GM04503 (cell line): Measurements from ENCODE around the gene ZSWIM6.

Experiments
- DNase-seq: peaks from one replicate; pipeline ENCODE4 v3.0.0-alpha.2; 2012; ENCODE audit warnings: low read depth

Gene ZSWIM6

GRCh38 chr5:61332851-61333320 lies 828 bp downstream of the ZSWIM6 start:
- DNase-seq, result no peak

DNA sequence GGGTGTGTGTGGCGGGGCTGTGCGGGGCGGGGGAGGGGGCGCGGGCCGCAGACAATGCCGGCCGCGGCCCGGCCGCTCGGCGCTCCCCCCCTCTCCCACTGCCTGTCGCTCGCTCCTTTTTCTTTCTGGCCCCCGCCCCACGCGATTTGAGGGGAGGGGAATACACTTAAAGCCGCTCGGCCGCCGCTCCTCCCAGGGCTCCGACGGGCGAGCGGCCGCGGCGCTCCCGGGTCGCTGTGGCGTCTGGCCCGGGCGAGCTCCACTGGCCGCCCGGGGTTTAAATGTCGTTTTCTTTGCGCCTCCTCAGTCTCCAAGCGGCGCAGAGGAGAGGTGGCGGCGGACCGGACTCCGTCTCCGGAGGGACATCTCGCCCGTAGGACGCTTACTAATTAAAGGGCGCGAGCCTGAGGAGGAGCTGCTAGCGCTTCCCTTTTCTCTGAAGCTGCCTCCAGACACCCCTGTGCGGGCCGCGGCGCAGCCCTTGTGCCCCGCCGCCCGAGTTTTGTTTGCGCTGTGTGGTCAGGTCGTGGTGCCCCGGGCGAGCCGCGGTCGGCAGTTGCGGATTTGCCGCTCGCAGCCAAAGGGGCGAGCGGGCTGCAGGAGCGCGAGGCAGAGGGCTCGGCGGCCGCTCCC lies 1.4 kb downstream of the ZSWIM6 start:
- DNase-seq, result no peak

DNA sequence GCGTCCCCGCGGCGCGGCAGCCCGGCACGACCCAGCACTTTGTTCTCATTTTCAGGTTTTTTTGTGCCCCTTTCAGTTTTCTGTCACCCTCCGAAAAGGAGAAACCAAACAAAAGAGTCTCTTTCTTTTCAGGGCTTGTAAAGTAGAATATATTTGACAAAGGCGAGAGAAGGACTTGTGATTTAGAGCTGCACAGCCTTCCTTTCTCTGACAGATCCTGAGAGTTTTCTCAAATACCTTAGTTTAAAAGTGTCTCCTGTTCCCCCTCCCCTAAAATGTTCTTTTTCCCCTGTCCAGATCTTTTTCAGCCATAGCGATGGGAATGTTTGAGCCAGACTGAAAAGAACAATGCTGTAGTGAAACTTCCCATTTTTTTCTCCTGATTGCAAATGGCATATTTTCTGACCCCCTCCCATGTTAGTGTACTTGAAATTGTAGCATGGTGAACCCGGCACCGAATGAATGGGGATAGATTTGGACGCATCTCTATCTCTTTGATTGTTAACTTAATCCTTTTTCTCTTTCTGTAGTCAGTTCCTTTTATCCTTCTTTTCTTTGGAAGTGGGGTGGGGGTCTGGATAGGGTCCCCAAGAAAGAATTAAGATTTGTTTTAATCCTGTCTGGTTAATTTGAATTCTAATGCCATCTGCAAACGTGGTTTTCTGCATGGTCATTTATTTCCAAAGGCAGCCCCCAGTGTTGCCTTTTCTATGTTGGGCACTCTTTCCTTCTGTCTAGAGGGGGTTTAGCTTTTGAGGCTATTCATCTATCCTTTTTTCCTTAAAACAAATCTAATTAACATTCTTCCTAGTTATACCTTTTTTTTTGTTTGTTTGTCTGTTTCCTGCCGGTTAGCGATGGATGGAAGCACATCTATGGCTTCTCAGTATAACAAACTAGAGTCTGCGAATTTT lies 2.2 kb downstream of the ZSWIM6 start:
- no peak for DNase-seq

- DNase-seq, result no peak
Observed at GRCh38 chr5:61334868-61335615, 3.0 kb downstream of the ZSWIM6 start.

DNA sequence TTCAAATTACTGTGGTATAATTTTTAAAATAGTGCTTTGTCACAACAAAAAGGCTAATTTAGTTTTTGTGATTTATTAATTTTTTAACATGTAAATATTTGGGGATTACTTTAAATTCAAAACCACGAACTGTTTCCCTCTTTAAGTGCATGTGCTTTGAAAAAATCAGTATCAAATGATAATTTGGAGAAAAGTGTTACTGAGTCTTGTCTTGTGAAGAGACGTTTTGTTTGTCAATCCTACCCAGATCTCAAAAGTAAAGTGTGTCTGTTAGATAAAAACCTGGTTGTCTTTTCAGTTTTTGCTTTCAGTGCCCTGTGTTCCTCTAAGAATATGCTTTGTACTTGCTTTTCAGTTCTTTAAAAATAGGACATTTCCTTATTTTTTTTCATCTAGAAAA lies 7.7 kb downstream of the ZSWIM6 start:
- no peak for DNase-seq

- DNase-seq, result no peak
Observed at GRCh38 chr5:61340775-61341361, 8.8 kb downstream of the ZSWIM6 start.

DNA sequence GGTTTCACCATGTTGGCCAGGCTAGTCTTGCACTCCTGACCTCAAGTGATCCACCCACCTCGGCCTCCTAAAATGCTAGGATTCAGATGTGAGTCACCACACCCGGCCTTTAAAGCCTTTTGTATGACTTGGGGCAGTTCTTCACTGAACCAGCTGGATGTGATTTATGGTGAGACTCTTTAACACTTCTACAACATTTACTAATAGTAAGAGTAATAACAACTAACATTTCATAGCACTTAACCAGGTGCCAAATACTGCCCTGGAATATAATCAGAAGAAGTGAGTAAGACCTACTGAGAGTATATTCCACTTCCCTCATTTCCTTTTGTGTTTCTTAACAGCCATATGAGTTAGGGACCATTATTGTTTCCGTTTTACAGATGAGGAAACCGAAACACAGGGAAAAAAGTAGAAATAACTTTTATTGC lies 10.0 kb downstream of the ZSWIM6 start:
- no peak for DNase-seq

DNA sequence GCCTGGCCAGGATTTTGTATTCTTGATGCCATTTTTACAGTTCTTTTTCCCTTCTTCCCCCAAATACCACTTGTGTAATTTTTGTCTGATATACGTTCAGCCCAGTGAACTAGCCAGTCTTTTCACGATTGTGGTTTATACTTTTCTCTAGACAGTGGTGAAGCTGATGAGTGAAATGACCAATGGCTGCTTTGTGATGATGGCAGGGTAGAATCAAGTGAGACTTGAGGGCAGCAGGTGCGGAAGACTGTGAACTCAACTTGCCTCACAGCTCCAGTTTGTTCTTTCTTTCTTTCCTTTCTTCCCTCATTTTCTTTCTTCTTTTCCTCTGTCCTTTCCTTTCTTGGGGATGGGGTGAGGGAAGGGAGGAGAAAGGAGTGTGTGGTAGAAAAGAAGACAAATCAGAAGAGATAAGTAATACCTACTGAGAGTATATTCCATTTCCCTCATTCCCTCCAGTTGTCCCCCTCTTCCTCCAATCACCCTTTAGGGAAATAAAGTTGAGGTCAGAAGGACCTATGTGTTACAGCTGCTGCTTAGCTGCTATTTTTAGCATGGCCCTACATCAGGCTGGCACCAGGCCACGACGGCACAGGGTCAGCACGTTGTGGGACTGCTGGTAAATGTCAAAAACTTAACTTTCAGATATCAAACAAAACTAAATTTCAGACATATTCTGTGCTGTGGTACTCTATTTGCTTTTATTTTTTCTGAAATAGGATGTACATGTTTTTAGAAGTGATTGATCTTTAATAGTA lies 12.3 kb downstream of the ZSWIM6 start:
- DNase-seq, result no peak

GRCh38 chr5:61346511-61346910 lies 14.5 kb downstream of the ZSWIM6 start:
- DNase-seq, result no peak

DNA sequence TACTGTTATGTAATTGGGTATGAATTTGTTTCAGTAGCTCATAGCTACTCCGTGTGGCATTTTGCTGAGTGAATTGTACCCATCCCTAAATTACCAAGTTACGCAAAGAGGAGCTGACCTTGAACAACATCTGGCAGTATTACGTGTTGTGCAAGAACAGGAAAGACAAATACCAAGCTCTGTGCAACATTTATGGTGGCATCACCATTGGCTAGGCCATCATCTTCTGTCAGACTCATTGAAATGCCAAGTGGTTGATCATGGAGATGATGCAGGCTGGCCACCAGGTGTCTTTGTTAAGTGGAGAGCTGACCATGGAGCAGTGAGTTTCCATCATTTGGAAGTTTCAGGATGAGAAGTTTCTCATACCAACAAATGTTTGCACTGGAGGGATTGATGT lies 15.0 kb downstream of the ZSWIM6 start:
- no peak for DNase-seq

- no peak for DNase-seq
Observed at GRCh38 chr5:61348447-61348846, 16.4 kb downstream of the ZSWIM6 start.

- DNase-seq, result no peak
Observed at GRCh38 chr5:61349935-61350334, 17.9 kb downstream of the ZSWIM6 start.

- DNase-seq, result no peak
Observed at GRCh38 chr5:61350535-61350934, 18.5 kb downstream of the ZSWIM6 start.

DNA sequence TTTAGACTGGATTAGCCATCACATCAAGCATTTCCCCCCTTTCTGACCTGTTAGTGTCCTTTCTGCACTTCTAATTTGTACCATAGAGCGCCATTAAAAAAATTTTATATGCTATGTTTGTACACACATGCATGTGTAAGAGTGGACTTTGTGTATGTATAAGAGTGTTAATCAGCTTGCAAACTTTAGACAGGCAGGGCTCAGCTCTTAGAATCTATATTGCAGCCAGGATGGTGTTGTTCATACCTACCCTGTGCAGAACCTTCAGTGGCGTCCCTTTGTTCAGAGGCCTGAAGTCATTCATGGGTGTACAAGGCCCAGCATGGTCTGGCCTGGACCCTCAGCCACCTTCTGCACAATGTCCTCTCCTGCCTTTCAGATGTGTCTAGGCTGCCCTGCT lies 19.7 kb downstream of the ZSWIM6 start:
- no peak for DNase-seq

DNA sequence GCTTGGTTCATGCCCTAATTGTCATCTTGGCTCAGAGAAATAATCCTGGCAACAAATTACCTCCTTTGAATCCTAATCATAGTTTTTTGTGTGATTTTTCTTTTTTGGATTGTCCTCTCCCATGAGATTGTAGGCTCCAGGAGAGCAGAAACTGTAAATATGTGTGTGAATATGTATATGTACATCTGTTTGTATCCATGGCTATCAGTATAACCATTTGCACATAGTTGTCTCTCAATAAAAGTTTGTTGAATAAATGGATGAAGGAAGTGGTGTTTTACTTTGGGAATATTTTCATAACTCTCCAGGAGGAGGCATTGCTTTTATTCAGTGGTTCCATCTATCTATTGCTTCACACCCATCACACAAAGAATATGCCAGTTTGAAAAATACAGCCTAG lies 20.1 kb downstream of the ZSWIM6 start:
- no peak for DNase-seq

DNA sequence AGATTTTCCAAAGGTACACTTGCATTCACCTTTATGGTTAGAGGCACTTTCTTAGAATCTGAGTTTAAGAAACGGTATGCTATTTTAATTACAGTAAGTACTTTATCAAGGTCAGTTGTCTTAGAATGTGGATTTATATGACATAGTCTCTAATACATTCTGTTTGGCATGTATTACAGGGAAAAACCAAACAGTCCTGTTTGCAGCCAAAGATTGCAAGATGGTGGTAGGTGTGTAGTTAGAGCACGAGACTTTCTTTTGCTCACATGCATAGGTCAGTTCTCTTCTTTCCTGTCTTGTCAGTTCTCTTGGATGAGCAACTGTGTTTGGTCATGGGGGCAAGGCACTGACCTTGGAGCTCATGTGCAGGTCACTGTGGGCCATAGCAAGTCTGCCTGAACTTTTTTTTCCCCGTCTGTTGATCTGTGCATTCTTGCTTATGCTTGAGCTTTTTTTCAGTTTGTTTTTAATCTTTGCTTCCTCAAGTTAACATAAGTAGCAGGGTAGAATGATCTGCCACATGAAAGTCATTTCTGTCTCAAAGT lies 20.6 kb downstream of the ZSWIM6 start:
- DNase-seq, result no peak

DNA sequence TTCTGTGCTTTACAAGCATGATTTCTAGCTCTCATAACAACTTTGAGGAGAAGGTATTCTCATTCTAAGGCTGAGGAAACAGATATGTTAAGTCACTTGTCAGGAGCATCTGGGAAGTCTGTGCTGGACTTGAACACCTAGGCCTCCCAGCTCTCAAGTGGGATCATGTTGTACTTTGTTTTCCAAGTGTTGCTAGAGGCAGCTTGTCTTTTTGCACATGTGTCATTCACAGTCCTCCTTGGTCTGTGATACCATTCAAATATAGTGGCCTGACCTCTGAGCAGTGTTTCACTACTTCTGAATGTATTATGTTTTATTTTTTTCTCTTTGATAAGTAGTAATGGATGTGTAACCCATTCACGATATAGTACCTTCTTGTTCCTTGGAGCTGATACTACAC lies 21.2 kb downstream of the ZSWIM6 start:
- no peak for DNase-seq

DNA sequence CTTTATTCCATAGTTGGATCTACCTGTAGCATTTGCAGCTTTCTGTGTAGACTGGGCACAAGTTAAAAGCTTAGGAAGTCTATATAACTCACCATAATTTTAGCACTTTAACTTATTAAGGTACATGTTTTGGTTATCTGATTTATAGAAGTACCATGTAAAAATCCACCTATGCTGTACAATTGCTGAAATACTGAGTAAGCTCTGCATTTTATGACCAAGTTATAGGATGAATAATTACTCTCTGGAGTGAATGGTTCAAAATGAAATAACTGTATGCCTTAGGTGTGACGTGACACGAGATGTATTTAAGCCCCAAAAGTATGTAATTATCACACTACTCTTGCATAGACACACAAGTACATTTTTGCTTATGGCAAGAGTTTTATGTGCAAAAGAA lies 22.1 kb downstream of the ZSWIM6 start:
- DNase-seq, result no peak

DNA sequence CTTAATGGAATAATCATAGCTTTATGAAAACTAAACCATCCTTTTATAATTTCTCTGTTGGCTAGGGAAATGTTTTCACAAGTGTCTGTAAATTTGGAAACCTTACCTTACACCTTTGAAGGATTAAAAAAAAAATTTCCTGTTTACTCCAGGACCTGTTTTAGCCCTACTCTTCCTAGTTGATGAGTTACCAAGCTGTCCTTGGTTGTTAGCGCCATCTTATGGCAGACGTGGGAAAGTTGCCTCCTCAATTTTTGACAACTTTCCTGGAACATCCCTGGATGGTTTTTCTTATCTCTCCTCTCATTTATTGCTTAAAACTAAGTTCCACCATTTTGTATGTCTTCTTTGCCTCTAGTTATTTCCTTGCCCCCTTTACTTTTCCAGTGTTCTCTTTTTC lies 25.7 kb downstream of the ZSWIM6 start:
- no peak for DNase-seq

DNA sequence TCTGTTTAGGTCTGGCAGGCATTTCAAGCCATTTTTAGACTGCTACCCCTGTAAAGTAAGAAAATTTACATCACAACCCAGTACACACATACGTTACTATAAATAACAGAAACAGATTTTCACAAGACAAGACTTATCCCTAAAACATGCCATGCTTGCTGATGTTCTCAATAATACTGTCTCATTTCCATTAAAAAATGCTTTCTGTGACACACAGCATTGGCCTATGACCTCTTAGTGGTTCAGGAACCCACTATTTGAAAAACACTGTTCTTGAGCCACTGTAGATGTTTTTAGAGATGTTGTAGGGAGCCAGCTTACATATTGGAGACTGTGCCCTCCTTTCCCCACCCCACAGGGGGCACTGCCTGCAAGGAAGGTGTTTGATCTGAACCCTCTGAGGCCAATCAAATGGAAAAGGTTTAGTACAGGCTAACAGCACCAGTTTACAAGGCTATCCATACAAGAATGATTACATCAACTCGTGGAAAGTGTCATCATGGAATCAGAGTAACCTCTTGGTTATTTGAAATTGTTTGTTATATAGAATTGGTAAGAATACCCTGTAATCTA lies 30.8 kb downstream of the ZSWIM6 start:
- no peak for DNase-seq
